Measurements from ENCODE around the gene IPO13. TPM values are rescaled to one million over a fixed set of nuclear protein-coding genes. Genes with fewer than 3 reads are reported as not detected.

Gene IPO13
- total RNA-seq, 2 experiments from 2014 or later: 6.3 to 7.4 TPM

DNA sequence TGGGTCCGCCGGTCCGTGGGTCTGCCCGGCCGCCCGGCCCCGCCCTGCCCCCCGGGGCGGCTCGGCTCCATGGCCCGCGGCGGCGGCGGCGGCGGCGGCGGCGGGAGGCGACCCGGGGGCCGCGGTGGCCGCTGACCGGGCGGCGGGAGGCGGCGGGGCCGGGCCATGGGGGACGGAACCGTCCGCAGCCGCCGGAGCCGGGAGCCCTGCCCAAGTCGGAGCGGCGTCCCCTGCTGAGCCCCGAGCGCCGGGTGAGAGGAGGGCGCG lies 32.4 kb downstream of the IPO13 start:
- Mint-ChIP-seq H3K27me3 (peaks cover 13% of the 10 kb centered on the region), H3K9me3 (no peaks in the 10 kb centered on the region), H3K27ac (no peak overlapping the region), H3K36me3 (ENCODE audit: low read depth) (peaks cover 47% of the 10 kb centered on the region), H3K4me1 (ENCODE audit: low read depth) (peaks cover 43% of the 10 kb centered on the region), H3K4me3 (no peak overlapping the region)
- ATAC-seq (ENCODE audit: poor library complexity) (no peak), DNase-seq (no peak)
- H3K4me1 ChIP-seq (ENCODE audit: insufficient read depth, low read length): peaks cover 47% of the 10 kb centered on the region
- no peak overlapping the region for H3K27ac ChIP-seq (ENCODE audit: low read depth in 1 of 2, low read length in 2 of 2)
- H3K36me3 ChIP-seq (ENCODE audit: insufficient read depth, low read length): peaks cover 25% of the 10 kb centered on the region
- no peak for TF ChIP-seq CTCF (IDR thresholded peaks at IDR 0.05)
- no peak overlapping the region for H3K4me3 ChIP-seq (ENCODE audit: low read length)
- H3K27me3 ChIP-seq (ENCODE audit: control insufficient read depth in 1 of 2, insufficient read depth in 2 of 2, low read length in 2 of 2): peaks cover 5 to 7% of the 10 kb centered on the region in 2 experiments
- ChIA-PET POLR2A (no interaction called here), CTCF (no interaction called here)
- intact Hi-C loops (cut with DNase I, micrococcal nuclease): loop anchor here in 1 of 2 experiments (5.0 to 10.0 kb wide), 5 partner anchors 376 to 1212 kb away; partner anchors contain the start of genes C1orf50, CDC20, CFAP57 and EBNA1BP2
- H3K9me3 ChIP-seq (ENCODE audit: control insufficient read depth in 1 of 2, insufficient read depth in 1 of 2, low read length in 2 of 2): no peaks in the 10 kb centered on the region

GRCh38 chr1:43979528-43980254 lies 32.9 kb downstream of the IPO13 start:
- Mint-ChIP-seq H3K4me1 (ENCODE audit: low read depth) (peaks cover 38% of the 10 kb centered on the region), H3K27me3 (peaks cover 13% of the 10 kb centered on the region), H3K36me3 (ENCODE audit: low read depth) (peaks cover 42% of the 10 kb centered on the region), H3K9me3 (no peaks in the 10 kb centered on the region), H3K27ac (no peak overlapping the region), H3K4me3 (peak overlapping the region; percentile 90)
- ChIA-PET CTCF (no interaction called here), POLR2A (no interaction called here)
- Histone ChIP-seq H3K27me3 (ENCODE audit: control insufficient read depth in 1 of 2, insufficient read depth in 2 of 2, low read length in 2 of 2) (peaks cover 5 to 7% of the 10 kb centered on the region in 2 experiments), H3K36me3 (ENCODE audit: insufficient read depth, low read length) (peaks cover 25% of the 10 kb centered on the region), H3K4me3 (ENCODE audit: low read length) (peak overlapping the region; percentile 37), H3K4me1 (ENCODE audit: insufficient read depth, low read length) (peaks cover 43% of the 10 kb centered on the region), H3K27ac (ENCODE audit: low read depth in 1 of 2, low read length in 2 of 2) (no peak overlapping the region), H3K9me3 (ENCODE audit: control insufficient read depth in 1 of 2, insufficient read depth in 1 of 2, low read length in 2 of 2) (no peaks in the 10 kb centered on the region)
- TF ChIP-seq CTCF (IDR thresholded peaks at IDR 0.05): no peak
- intact Hi-C loops (cut with DNase I, micrococcal nuclease): loop anchor here in 1 of 2 experiments (5.0 to 10.0 kb wide), 5 partner anchors 375 to 1212 kb away; partner anchors contain the start of genes C1orf50, CDC20, CFAP57 and EBNA1BP2
- no peak for ATAC-seq (ENCODE audit: poor library complexity)
- DNase-seq: peak in 2 of 14 experiments; percentile 17 to 49

- Histone ChIP-seq H3K4me3 (ENCODE audit: low read length) (no peak overlapping the region), H3K36me3 (ENCODE audit: insufficient read depth, low read length) (peaks cover 25% of the 10 kb centered on the region), H3K4me1 (ENCODE audit: insufficient read depth, low read length) (peaks cover 40% of the 10 kb centered on the region), H3K27me3 (ENCODE audit: control insufficient read depth in 1 of 2, insufficient read depth in 2 of 2, low read length in 2 of 2) (peaks cover 5 to 7% of the 10 kb centered on the region in 2 experiments), H3K9me3 (ENCODE audit: control insufficient read depth in 1 of 2, insufficient read depth in 1 of 2, low read length in 2 of 2) (no peaks in the 10 kb centered on the region), H3K27ac (ENCODE audit: low read depth in 1 of 2, low read length in 2 of 2) (no peak overlapping the region)
- Mint-ChIP-seq H3K36me3 (ENCODE audit: low read depth) (peaks cover 38% of the 10 kb centered on the region), H3K4me3 (peak overlapping the region; percentile 90), H3K9me3 (no peaks in the 10 kb centered on the region), H3K27me3 (peaks cover 13% of the 10 kb centered on the region), H3K4me1 (ENCODE audit: low read depth) (peaks cover 38% of the 10 kb centered on the region), H3K27ac (no peak overlapping the region)
- intact Hi-C loops (cut with DNase I, micrococcal nuclease): no loop called here
- TF ChIP-seq CTCF (IDR thresholded peaks at IDR 0.05): no peak
- DNase-seq (no peak), ATAC-seq (ENCODE audit: poor library complexity) (no peak)
- POLR2A ChIA-PET: no interaction called here
- CTCF ChIA-PET: no interaction called here
These were observed 33.7 kb downstream of the IPO13 start for GRCh38 chr1:43980255-43981134.

Data from CD4-positive, alpha-beta T cell (primary cell).